NB4 (cell line): Measurements from ENCODE around the gene BACE2.
A peak's percentile ranks its signal among the peaks of the same experiment; 100 is the strongest.

Experiments used
- DNase-seq: peaks from one replicate; pipeline ENCODE4 v3.0.0; 2010; ENCODE audit warnings: low read depth
- H3K4me3 ChIP-seq: one replicate; pipeline ENCODE4 v1.5.1; 2011; ENCODE audit warnings: mild to moderate bottlenecking, low read depth, low read length, moderate library complexity
- MYC ChIP-seq: IDR thresholded peaks from 2 replicates; pipeline ENCODE4 v1.6.1; 2011; ENCODE audit warnings: low read depth, low read length
- POLR2A ChIP-seq: IDR thresholded peaks from 2 replicates; pipeline ENCODE4 v1.6.1; 2011; ENCODE audit warnings: mild to moderate bottlenecking; ENCODE audit not compliant: insufficient read length; ENCODE audit errors: extremely low read depth
- TF ChIP-seq, protein P1 (sequence below): IDR thresholded peaks from one replicate; pipeline ENCODE4 v1.5.1; 2012; ENCODE audit warnings: low read depth, low read length
- TF ChIP-seq, protein P2 (sequence below): IDR thresholded peaks from 2 replicates; pipeline ENCODE4 v1.6.1; 2011; ENCODE audit warnings: low read depth, low read length

Gene BACE2

DNA sequence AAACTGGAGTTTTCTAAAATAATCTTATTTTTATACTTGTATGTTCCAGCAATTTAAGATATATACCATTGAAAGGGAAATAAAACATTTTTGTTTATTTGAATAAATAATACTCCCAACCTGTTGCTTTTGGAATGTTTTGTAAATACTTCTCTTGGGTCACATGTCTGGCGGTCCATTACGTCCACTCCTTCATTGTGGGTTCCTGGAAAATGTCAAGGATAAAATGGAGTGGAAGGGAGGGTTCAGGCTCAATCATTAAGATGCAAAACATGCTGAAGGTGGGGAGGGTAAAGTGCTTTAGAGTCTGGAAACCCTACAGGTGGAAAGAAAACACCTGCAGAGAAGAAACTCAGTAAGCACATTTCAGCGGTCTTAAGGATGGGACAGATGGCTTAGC lies 114.5 kb downstream of the BACE2 start:
- TF ChIP-seq, protein P1, sequence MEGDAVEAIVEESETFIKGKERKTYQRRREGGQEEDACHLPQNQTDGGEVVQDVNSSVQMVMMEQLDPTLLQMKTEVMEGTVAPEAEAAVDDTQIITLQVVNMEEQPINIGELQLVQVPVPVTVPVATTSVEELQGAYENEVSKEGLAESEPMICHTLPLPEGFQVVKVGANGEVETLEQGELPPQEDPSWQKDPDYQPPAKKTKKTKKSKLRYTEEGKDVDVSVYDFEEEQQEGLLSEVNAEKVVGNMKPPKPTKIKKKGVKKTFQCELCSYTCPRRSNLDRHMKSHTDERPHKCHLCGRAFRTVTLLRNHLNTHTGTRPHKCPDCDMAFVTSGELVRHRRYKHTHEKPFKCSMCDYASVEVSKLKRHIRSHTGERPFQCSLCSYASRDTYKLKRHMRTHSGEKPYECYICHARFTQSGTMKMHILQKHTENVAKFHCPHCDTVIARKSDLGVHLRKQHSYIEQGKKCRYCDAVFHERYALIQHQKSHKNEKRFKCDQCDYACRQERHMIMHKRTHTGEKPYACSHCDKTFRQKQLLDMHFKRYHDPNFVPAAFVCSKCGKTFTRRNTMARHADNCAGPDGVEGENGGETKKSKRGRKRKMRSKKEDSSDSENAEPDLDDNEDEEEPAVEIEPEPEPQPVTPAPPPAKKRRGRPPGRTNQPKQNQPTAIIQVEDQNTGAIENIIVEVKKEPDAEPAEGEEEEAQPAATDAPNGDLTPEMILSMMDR = no peak
- TF ChIP-seq, protein P2, sequence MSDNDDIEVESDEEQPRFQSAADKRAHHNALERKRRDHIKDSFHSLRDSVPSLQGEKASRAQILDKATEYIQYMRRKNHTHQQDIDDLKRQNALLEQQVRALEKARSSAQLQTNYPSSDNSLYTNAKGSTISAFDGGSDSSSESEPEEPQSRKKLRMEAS = no peak
- no peak for TF ChIP-seq MYC
- TF ChIP-seq POLR2A = no peak
- H3K4me3 ChIP-seq = no peak overlapping the region
- DNase-seq = no peak

DNA sequence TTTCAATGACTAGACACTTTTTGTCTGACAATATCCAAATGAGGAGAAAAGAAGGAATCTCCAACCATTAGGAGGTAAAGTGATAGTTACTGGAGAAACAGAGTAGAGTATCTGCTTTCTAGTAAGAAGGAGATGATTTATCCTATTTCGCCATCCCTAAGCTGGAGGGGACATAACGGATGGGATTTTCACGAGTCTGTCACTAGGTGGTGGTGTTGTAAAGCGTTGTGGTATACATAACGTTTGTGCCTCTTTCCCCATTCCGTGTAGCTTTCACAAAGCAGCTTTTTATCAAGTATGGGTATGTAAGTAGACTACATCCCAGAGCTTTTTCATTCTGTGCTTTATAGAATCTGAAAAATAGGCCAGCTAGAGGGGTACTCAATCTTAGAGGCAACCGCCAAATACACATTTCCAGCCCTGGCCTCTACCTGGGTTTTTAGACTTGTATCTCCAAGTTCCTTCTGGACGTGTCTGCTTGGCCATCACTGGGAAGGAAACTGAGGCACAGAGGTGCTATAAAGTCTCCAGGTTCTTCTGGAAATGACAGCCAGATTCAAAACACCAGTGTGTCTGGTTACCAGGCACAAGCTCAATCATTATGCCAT lies 115.4 kb downstream of the BACE2 start:
- DNase-seq = peak; percentile 80
- TF ChIP-seq, protein P1 = peak; percentile 71
- TF ChIP-seq, protein P2 = peak; percentile 61; the same call in 1 of the 2 replicates
- TF ChIP-seq POLR2A = no peak
- TF ChIP-seq MYC = peak; percentile 35; the same call in 1 of the 2 replicates
- H3K4me3 ChIP-seq = no peak overlapping the region

DNA sequence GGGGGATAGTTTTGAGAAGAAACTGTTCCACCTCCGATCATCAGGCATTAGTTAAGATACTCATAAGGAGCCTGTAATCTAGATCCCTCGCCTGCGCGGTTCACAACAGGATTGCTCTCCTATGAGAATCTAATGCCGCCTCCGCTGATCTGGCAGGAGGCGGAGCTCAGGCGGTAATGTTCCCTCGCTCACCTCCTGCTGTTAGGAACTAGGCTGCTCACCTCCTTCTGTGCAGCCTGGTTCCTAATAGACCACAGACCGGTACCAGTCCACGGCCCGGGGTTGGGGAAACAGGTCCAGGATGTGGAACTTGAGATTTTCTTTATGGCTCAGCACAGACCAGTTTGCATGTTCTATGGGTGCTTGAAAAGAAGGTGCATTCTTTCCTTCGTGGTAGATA lies 121.5 kb downstream of the BACE2 start:
- no peak for DNase-seq
- no peak overlapping the region for H3K4me3 ChIP-seq
- TF ChIP-seq POLR2A (no peak), MYC (no peak)
- TF ChIP-seq, protein P1 = no peak
- TF ChIP-seq, protein P2 = no peak

DNA sequence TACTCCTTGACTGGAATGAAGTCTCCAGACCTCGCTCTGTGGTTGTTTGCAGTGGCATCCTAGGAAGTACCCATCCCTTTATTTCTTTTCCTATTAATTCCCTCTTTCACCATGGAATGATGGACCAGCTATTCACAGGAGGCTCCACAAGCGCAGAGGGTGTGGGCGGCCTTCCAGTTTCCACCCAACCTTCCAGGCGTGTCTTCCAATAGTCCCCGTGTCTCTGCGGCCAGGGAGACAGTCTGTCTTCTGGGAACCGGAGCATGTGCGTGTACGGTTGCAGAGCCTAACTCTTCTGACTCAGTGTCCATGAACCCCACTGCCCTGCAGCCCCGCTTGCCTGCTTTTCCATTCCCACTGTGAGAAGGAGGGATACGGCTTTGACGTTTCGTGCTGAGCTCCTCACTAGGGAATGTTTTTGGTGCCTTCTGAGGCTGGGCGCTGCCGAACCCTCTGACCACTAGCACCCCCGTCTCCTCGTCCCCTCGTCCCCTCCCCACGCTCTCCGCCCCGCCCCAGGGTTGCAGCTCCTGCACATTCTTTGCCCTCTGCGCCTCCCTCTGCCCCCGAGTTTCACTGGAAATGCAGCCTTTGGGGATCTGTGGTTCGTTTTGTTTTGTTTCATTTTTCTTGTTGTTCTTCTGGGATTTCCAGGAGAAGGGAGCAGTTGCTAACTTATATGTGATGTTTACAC lies 122.3 kb downstream of the BACE2 start:
- no peak overlapping the region for H3K4me3 ChIP-seq
- TF ChIP-seq MYC = no peak
- TF ChIP-seq, protein P2 = no peak
- DNase-seq = no peak

DNA sequence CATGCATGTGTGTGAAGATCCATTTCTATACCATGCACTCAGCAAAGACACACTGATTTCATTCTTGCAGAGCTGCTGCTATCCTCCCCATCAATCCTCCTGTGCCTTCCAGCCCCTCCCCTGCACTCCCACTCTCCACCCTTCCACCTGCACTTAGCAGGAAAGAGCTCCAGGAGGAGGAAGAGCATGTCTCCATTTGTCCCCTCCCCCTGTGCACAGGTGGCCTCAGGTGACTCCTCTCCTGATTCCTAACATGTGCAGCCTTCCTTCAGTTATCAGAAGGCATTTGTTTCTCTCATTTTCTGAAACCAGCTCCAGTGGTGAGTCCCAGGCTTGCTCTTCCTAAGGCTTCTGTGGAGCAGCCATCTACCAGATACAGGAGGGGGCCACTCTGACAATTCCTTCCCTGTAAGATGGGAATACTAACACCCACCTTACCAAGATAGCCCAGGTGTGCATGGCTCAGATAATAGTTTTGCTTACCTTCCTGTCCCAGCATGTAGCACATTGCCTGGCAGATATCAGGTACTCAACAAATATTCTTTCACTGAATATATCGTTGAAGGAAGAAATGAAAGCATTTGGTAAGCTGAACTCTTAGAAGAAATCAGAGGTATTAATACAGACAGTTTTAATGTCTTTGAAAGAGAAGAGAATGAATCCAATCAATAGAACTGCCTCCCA lies 126.7 kb downstream of the BACE2 start:
- no peak for DNase-seq
- no peak overlapping the region for H3K4me3 ChIP-seq
- TF ChIP-seq POLR2A (no peak), MYC (no peak)
- TF ChIP-seq, protein P2 = no peak
- TF ChIP-seq, protein P1 = no peak
